GM12878 (cell line): ENCODE data around the gene NCS1. TPM values are rescaled to one million over a fixed set of nuclear protein-coding genes. Genes with fewer than 3 reads are reported as not detected.

Experiments
- ATAC-seq: fragments of 200-7000 bp; cut with Tn5 transposase; 3 replicates; pipeline ENCODE4 v1.9.1; 2020; ENCODE audit warnings: mild to moderate bottlenecking, moderate library complexity
- BruUV-seq: library from RNA; stranded (reverse); fragments of 400-500 nt; replicated peaks from 2 replicates; lab custom pipeline; 2021; lab: Mats Ljungman, UMichigan
- CTCF ChIA-PET: fragments of 300-600 bp; sonication (Branson Sonifier 250); formaldehyde crosslinking; extraction: SDS; loops from one replicate; lab custom pipeline; 2021; ENCODE audit warnings: inconsistent platforms; lab: Yijun Ruan, JAX
- POLR2A ChIA-PET: fragments of 350-600 bp; formaldehyde crosslinking; extraction: SDS; loops from one replicate; lab custom pipeline; 2021; ENCODE audit warnings: inconsistent platforms; lab: Charles Lee
- RAD21 ChIA-PET: fragments of 300-600 bp; sonication (Branson Sonifier 250); formaldehyde crosslinking; loops from one replicate; lab custom pipeline; 2023; ENCODE audit warnings: antibody characterized with exemption; ENCODE audit not compliant: unreplicated experiment; lab: Charles Lee
- SMC1A ChIA-PET: fragments of 300-600 bp; sonication (Branson Sonifier 250); formaldehyde crosslinking; loops from one replicate; lab custom pipeline; 2023; ENCODE audit not compliant: unreplicated experiment, uncharacterized antibody; lab: Charles Lee
- DNase-seq: peaks from one replicate; pipeline ENCODE4 v3.0.0-alpha.2; 2011; ENCODE audit warnings: low read depth, low spot score
- FAIRE-seq: peaks from 3 replicates; lab custom pipeline; 2011; peaks lifted over from hg19 to GRCh38; lab: Jason Lieb, UNC
- H2AFZ ChIP-seq: 2 replicates; pipeline ENCODE4 v1.6.0; 2011; ENCODE audit warnings: low read depth, low read length, control low read depth; ENCODE audit not compliant: control insufficient read depth
- H3K27ac ChIP-seq: 2 replicates; pipeline ENCODE4 v1.5.1; 2011; ENCODE audit warnings: control low read depth; ENCODE audit not compliant: control insufficient read depth, insufficient read depth
- H3K27me3 ChIP-seq, 2 experiments: replicated peaks in 1 of 2; 2 replicates each; pipeline versions ENCODE4 v1.6.0 to v1.6.1; 2011; ENCODE audit warnings: low read length in 1 of 2; ENCODE audit not compliant: control insufficient read depth in 2 of 2, insufficient read depth in 2 of 2
- H3K36me3 ChIP-seq, 2 experiments: 2 replicates each; pipeline ENCODE4 v1.5.1; 2011; ENCODE audit warnings: low read length in 1 of 2; ENCODE audit not compliant: control insufficient read depth in 2 of 2, insufficient read depth in 2 of 2
- H3K4me1 ChIP-seq: 2 replicates; pipeline ENCODE4 v1.6.1; 2011; ENCODE audit warnings: mild to moderate bottlenecking, low read length, moderate library complexity, mixed read lengths; ENCODE audit not compliant: control insufficient read depth, insufficient read depth
- H3K4me2 ChIP-seq: 2 replicates; pipeline ENCODE4 v1.6.0; 2011; ENCODE audit warnings: control low read depth; ENCODE audit not compliant: control insufficient read depth, insufficient read depth
- H3K4me3 ChIP-seq: fragments of 200-600 bp; sonication (generic); 2 replicates; pipeline ENCODE4 v1.5.1; 2016
- H3K79me2 ChIP-seq: 2 replicates; pipeline ENCODE4 v1.6.0; 2011; ENCODE audit warnings: low read length; ENCODE audit not compliant: control insufficient read depth, insufficient read depth
- H3K9ac ChIP-seq: 2 replicates; pipeline ENCODE4 v1.8.0; 2011; ENCODE audit warnings: low read length, control low read depth, mixed read lengths; ENCODE audit not compliant: control insufficient read depth, insufficient read depth
- H3K9me3 ChIP-seq: replicated peaks from 3 replicates; pipeline ENCODE4 v1.5.1; 2011; ENCODE audit warnings: mild to moderate bottlenecking, low read length; ENCODE audit not compliant: control insufficient read depth, insufficient read depth
- H4K20me1 ChIP-seq: 2 replicates; pipeline ENCODE4 v1.6.0; 2011; ENCODE audit not compliant: control insufficient read depth, insufficient read depth
- E2F8 ChIP-seq: fragments of 450-650 bp; IDR thresholded peaks from 2 replicates; pipeline ENCODE4 v1.6.1; 2018; ENCODE audit warnings: mild to moderate bottlenecking, low read depth, moderate library complexity; ENCODE audit not compliant: partially characterized antibody
- ESRRA ChIP-seq: IDR thresholded peaks from 2 replicates; pipeline ENCODE4 v1.6.1; 2012; ENCODE audit warnings: mild to moderate bottlenecking, low read length, improper control_type of control experiment
- GATAD2B ChIP-seq: fragments of 450-650 bp; conservative IDR thresholded peaks from 2 replicates; pipeline ENCODE4 v1.6.1; 2017; ENCODE audit warnings: low read depth, mild to moderate bottlenecking, moderate library complexity
- HCFC1 ChIP-seq: fragments of 150-350 bp; IDR thresholded peaks from 2 replicates; pipeline ENCODE4 v1.6.1; 2014; ENCODE audit warnings: low read length
- IRF5 ChIP-seq: fragments of 450-650 bp; IDR thresholded peaks from 2 replicates; pipeline ENCODE4 v1.6.1; 2017; ENCODE audit warnings: borderline replicate concordance
- JUND ChIP-seq: IDR thresholded peaks from 2 replicates; pipeline ENCODE4 v1.6.1; 2012; ENCODE audit warnings: low read depth, mild to moderate bottlenecking, low read length, improper control_type of control experiment, moderate library complexity
- MTA2 ChIP-seq: fragments of 450-650 bp; IDR thresholded peaks from 2 replicates; pipeline ENCODE4 v1.6.1; 2016; ENCODE audit warnings: low read depth, mild to moderate bottlenecking, moderate library complexity
- PAX8 ChIP-seq: fragments of 450-650 bp; IDR thresholded peaks from 2 replicates; pipeline ENCODE4 v1.6.1; 2017; ENCODE audit warnings: mild to moderate bottlenecking, moderate library complexity
- USF1 ChIP-seq: IDR thresholded peaks from 2 replicates; pipeline ENCODE4 v1.6.1; 2011; ENCODE audit warnings: borderline replicate concordance, low read depth, mild to moderate bottlenecking, moderate library complexity, mixed read lengths, low read length; ENCODE audit not compliant: insufficient read depth; ENCODE audit errors: extremely low read length
- USF2 ChIP-seq: IDR thresholded peaks from 2 replicates; pipeline ENCODE4 v1.6.1; 2011; ENCODE audit warnings: low read depth, low read length, improper control_type of control experiment, borderline replicate concordance
- ZNF217 ChIP-seq: fragments of 450-650 bp; IDR thresholded peaks from 2 replicates; pipeline ENCODE4 v1.6.1; 2017; ENCODE audit warnings: antibody characterized with exemption, mild to moderate bottlenecking
- ZNF622 ChIP-seq: fragments of 450-650 bp; IDR thresholded peaks from 2 replicates; pipeline ENCODE4 v1.6.1; 2017; ENCODE audit warnings: mild to moderate bottlenecking, inconsistent platforms
- WGBS: methylation state at CpG from one replicate; pipeline ENCODE4 v1.1.6; 2016; ENCODE audit warnings: low lambda C conversion rate; ENCODE audit not compliant: insufficient replicate concordance, insufficient coverage; ENCODE audit errors: missing lambda C conversion rate; 5-methylcytosine and 5-hydroxymethylcytosine counted together
- in situ Hi-C: fragments of 300-500 bp; cut with MboI; formaldehyde crosslinking; loops from 9 replicates; pipeline ENCODE4 v1.14.3; 2018; ENCODE audit warnings: mixed read lengths
- intact Hi-C: fragments of 100-400 bp; cut with micrococcal nuclease; formaldehyde crosslinking; loops from one replicate; pipeline ENCODE4 v1.14.2; 2022; ENCODE audit not compliant: unreplicated experiment
- polyA plus RNA-seq, 11 experiments: library from polyadenylated mRNA; depleted of rRNA in 4 of 11; unstranded in 6 of 11; stranded (reverse) in 5 of 11; fragments of >200 nt; fragmentation: Nextera tagmentation in 4 of 11; fragmentation: Illumina TruSeq in 1 of 11; extraction: Ambion mirVana in 4 of 11; extraction: Trizol in 1 of 11; gene quantifications; 1 replicate in 1 of 11; 2 replicates in 10 of 11; pipeline versions ENCODE4 v1.2.1 to v1.2.3, GENCODE V29; 2011 to 2016; ENCODE audit warnings: inconsistent platforms in 2 of 11, missing spikeins in 2 of 11, low read depth in 1 of 11
- total RNA-seq, 4 experiments: library from RNA; depleted of rRNA in 3 of 4; stranded (reverse); fragments of >200 nt in 3 of 4; fragmentation: Illumina TruSeq in 1 of 4; extraction: Trizol in 1 of 4; gene quantifications; 2 replicates each; pipeline versions ENCODE4 v1.2.1 to v1.2.3, GENCODE V29; 2013 to 2021
- TF ChIP-seq, protein P1 (sequence below), 3 experiments: IDR thresholded peaks in 2 of 3; conservative IDR thresholded peaks in 1 of 3; 2 replicates each; pipeline ENCODE4 v1.5.1; 2011; ENCODE audit warnings: low read depth in 3 of 3, low read length in 3 of 3, mild to moderate bottlenecking in 3 of 3, control low read depth in 2 of 3, moderate library complexity in 2 of 3, inconsistent platforms in 1 of 3, mixed read lengths in 1 of 3; ENCODE audit not compliant: control insufficient read depth in 2 of 3, insufficient read depth in 1 of 3; ENCODE audit errors: extremely low read depth in 1 of 3

Gene NCS1
- total and polyA plus RNA-seq, 10 of the 15 experiments (the other 5 are each of a cell fraction or from before 2014, with no cell fraction given) = 0.04 to 0.22 (median 0.06) TPM; not detected in 4

DNA sequence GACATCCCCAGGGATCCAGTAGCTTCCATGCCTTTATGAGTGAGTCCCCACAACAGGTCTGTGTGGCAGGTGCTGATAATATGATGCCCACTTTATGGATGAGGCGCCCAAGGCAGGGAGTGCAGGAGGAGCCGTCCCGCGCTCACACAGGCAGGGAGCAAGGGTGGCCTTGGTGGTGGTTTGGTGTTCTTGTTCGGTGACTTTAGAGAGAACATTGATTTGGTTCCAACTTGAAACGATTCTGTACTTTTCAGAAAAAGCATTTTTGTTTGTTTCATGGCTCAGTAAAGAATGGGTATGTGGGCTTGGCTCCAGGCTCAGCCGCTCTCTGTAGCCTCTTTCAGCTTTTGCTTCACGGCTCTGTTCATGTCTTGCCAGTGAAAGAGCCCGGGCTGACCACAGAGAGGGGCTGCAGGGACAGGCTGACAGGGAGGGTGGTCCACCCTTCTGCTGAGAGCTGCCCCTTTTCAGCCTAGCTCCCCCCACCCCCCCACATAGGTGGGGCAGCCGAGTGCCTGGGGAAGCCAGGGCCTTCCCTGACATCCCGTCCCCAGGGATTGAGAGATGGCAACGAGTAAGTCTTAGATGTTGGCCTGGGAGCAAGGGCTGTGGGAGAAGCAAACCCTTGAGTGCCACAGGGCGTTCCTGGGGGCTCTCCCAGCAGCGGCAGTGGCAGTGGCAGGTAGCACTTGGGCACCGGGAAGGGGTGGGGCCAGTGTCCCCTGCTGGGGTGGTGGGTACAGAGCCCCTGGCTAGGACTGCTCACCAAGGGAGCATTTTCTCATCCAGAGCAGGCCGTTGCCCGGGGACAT is 28.0 kb downstream of the NCS1 start (continued):
- no peak for TF ChIP-seq IRF5
- TF ChIP-seq ZNF622 = no peak
- no peak for TF ChIP-seq HCFC1

DNA sequence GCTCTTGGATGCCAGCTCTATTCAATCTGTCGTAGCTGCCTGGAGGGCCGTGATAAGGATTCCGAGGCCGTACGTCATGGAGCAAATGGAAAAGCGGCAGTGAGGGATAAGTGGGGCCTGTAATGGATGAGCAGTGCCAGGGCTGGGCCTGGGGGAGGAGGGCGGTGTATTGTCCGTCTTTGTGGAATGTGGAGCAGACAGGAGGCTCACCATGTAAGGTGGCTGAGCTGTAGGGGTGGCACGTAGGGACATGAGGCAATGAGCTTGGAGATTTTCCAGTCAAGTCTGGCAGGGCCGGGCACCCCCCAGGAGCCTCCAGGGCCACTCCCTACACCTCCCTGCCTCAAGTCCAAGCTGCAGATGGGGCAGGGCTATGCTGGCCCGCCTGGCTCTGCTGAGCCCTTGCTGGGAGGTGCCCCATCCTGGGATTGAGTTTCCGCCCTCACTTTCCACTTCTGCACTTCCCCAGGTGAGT is 29.2 kb downstream of the NCS1 start:
- ChIA-PET CTCF (no interaction called here), SMC1A (no interaction called here), RAD21 (no interaction called here), POLR2A (no interaction called here)
- Histone ChIP-seq H3K9me3 (no peaks in the 10 kb centered on the region), H3K27me3 (no peaks in the 10 kb centered on the region; a peak in 2 of 4 replicates), H2AFZ (no peak overlapping the region), H3K4me2 (no peak overlapping the region), H3K27ac (no peak overlapping the region), H3K79me2 (no peaks in the 10 kb centered on the region), H3K4me3 (no peak overlapping the region), H3K4me1 (no peaks in the 10 kb centered on the region), H4K20me1 (no peaks in the 10 kb centered on the region), H3K9ac (no peak overlapping the region), H3K36me3 (no peaks in the 10 kb centered on the region)
- DNase-seq = no peak
- intact Hi-C loops = no loop called here
- in situ Hi-C loops = no loop called here
- no peak for FAIRE-seq
- no peak for ATAC-seq
- WGBS = 49% methylated on average over 12 of the region's 12 CpGs
- no TSS peak for BruUV-seq
- TF ChIP-seq MTA2 (no peak), USF2 (no peak), GATAD2B (no peak), ZNF217 (no peak), PAX8 (no peak), E2F8 (no peak), JUND (no peak), ESRRA (no peak), USF1 (no peak)
- TF ChIP-seq, protein P1, sequence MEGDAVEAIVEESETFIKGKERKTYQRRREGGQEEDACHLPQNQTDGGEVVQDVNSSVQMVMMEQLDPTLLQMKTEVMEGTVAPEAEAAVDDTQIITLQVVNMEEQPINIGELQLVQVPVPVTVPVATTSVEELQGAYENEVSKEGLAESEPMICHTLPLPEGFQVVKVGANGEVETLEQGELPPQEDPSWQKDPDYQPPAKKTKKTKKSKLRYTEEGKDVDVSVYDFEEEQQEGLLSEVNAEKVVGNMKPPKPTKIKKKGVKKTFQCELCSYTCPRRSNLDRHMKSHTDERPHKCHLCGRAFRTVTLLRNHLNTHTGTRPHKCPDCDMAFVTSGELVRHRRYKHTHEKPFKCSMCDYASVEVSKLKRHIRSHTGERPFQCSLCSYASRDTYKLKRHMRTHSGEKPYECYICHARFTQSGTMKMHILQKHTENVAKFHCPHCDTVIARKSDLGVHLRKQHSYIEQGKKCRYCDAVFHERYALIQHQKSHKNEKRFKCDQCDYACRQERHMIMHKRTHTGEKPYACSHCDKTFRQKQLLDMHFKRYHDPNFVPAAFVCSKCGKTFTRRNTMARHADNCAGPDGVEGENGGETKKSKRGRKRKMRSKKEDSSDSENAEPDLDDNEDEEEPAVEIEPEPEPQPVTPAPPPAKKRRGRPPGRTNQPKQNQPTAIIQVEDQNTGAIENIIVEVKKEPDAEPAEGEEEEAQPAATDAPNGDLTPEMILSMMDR (IDR thresholded peaks at IDR 0.05 in 2 of 3, conservative IDR thresholded peaks at IDR 0.05 in 1 of 3; ENCODE audit: control insufficient read depth in 2 of 3, extremely low read depth in 1 of 3, insufficient read depth in 1 of 3, low read depth in 3 of 3, low read length in 3 of 3) = no peak
